ENCODE measurements around the gene SCAF1.
"Not testable (repeated sequence)": the region's sequence is repeated elsewhere in the genome, so short reads cannot be mapped to it uniquely, and the experiment has no call there.

The SCAF1 gene

DNA sequence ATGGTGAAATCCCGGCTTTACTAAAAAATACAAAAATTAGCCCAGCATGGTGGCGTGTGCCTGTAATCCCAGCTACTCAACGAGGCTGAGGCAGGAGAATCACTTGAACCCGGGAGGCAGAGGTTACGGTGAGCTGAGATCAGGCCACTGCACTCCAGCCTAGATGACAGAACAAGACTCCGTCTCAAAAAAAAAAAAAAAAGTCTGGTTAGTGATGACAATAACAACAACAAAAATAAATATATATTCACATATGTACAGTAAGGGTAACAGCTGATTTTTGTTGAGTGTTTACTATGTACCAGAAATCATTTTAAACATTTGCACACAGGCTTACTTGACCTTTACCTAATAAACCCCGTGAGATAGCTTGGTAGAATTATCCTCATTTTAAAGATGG lies 25.1 kb upstream of the SCAF1 start:
- DNase-seq, result no peak

DNA sequence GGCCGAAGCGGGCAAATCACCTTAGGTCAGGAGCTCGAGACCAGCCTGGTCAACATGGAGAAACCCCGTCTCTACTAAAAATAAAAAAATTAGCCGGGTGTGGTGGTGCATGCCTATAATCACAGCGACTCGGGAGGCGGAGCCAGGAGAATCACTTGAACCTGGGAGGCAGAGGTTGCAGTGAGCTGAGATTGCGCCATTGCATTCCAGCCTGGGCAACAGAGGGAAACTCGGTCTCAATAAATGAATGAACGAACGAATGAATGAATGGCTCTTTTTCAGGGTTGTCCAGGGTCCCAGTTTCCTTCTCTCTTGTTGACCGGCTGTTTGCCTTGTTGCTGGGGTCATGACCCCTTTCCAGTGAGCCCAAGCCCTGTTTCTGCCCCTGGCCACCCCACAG lies 24.1 kb upstream of the SCAF1 start:
- not testable (repeated sequence) for DNase-seq

DNA sequence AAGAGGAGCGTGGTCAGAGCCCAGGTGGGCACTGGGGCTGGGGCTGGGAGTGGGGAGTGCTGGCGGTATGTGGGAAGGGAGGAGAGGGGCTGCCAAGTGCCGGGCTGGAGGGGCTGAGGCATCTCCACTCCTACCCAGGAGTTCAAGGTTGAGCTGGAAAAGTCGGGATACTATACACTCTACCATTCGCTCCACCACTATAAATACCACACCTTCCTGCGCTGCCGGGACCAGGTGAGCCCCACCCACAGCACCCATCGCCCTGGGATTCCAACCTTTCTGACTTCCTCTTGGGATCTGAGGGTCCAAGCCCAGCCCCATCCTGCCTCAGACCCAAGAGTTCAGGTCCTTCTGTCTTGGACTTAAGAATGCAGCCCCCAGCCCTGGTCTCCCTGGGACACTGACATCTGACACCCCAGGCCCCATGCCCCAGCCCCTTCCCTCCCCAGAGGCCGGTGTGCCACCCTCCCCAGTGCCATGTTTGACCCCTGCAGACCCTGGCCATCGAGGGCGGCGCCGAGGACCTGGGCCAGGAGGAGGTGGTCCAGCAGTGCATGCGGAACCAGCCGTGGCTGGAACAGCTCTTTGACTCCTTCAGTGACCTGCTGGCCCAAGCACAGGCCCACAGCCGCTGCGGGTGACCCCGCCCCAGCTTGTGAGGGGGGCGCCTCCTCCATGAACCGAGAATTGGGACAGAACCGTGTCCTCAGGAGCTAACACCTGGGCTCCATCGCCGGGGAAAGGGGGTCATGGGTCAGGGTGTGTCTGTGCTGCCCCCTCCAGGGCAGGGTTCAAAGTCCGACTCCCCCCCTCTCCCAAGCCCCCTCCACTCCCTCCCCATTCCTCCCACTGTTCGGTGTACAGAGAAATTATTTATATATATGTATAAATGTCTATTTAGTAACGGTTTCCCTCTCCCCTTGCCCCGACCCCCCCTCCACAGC lies 16.8 kb upstream of the SCAF1 start:
- no peak for DNase-seq

DNA sequence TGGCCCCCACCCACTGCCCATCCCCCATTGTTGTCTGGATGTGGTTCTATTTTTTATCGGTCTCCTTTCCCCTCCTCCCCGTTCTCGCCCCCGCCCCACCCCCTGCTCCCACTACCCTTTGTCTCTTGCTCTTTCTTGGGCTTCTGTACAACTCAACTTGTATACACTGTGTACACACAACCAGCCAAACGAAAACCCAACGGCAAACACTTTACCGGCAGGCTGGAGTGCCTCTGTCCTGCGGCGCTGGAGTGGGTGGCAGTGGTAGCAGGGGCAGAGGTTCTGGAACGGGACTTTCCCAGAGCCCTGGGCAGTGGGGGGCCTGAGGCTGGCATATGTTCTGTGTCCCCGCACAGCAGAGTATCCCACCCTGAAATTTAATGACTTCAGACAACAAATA lies 15.8 kb upstream of the SCAF1 start:
- DNase-seq, result no peak

DNA sequence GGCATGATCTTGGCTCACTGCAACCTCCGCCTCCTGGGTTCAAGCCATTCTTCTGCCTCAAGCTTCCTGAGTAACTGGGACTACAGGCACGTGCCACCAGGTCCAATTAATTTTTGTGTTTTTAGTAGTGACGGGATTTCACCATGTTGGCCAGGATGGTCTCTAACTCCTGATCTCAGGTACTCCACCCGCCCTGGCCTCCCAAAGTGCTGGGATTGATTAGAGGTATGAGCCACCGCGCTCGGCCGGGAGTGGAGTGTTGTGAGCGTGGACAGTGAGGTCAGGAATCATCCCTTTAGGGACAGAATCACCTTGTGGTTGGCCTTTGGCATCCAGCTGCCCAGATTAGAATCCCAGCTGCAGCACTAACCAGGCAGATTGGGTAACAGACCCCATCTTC lies 12.3 kb upstream of the SCAF1 start:
- DNase-seq, result no peak

DNA sequence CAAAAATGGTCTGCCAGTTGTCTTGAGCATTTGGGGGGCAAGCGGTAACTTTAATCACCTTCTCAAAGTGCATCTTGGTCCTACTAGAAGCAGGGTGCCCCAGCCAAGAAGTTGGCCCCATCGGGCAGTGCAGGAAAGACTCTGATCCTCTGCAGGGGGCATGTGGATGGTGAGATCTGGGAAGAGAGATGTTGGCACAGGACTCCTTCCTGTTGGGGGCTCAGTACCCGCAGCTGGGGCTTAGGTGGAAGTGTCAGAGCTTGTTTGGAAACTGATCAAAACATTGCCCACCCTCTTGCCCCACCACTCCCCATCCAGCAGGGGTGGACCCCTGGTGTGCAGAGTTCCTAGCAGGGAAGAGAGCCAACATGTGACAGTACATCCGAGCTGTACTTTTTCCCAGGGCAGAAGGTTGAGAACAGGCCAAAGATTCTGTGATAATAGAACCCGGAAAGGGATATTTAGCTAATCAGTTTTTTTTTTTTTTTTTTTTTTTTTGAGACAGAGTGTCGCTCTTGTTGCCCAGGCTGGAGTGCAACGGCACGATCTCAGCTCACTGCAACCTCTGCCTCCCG lies 10.9 kb upstream of the SCAF1 start:
- no peak for DNase-seq

DNA sequence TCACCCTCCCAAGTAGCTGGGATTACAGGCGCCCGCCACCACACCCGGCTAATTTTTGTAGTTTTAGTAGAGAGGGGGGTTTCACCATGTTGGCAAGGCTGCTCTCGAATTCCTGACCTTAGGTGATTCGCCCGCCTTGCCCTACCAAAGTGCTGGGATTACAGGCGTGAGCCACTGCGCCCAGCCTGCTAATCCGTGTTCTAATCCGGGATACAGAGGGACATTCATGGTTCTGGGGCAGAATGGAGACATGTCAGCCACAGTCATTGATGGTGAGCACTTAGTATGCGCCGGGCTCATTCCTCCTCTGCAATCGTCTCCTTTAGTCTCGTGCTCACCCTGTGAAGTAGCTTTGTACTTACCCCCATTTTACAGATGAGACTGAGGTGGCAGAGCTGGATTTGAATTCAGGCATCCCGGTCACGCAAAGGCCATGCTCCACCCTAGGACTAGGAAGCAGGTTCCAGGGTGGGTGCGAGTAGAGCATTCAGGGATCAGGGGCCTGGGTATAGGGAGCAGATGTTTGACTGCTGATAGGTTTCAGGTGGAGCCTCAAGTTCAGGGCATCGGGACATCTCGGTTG lies 10.3 kb upstream of the SCAF1 start:
- DNase-seq, result no peak

DNA sequence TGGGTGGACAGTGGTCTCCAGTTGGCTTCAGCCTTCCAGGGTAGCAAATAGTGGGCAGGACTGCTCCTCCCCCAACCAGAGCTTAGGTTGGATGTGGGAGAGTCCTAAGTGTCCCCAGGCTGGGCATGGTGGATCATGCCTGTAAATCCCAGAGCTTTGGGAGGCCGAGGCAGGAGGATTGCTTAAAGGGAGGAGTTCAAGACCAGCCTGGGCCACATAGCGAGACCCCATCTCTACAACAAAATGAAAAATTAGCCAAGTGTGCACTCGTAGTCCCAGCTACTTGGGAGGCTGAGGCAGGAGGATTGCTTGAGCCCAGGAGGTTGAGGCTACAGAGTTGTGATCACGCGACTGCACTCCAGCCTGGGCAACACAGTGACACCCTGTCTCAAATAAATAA lies 9.4 kb upstream of the SCAF1 start:
- DNase-seq, result no peak

DNA sequence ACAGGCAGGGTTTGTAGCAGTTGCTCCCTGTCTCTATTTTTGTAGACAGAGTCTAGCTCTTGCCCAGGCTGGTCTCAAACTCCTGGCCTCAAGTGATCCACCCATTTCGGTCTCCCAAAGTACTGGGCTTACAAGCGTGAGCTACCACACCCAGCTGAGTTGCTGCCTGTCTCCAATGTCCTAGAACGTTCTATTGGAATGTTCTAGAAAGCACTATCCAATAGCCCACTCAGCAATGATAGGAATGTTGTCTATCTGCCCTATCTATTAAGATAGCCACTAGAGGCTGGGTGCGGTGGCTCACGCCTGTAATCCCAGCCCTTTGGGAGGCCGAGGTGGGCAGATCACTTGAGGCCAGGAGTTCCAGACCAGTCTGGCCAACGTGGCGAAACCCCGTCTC lies 8.7 kb upstream of the SCAF1 start:
- not testable (repeated sequence) for DNase-seq

DNA sequence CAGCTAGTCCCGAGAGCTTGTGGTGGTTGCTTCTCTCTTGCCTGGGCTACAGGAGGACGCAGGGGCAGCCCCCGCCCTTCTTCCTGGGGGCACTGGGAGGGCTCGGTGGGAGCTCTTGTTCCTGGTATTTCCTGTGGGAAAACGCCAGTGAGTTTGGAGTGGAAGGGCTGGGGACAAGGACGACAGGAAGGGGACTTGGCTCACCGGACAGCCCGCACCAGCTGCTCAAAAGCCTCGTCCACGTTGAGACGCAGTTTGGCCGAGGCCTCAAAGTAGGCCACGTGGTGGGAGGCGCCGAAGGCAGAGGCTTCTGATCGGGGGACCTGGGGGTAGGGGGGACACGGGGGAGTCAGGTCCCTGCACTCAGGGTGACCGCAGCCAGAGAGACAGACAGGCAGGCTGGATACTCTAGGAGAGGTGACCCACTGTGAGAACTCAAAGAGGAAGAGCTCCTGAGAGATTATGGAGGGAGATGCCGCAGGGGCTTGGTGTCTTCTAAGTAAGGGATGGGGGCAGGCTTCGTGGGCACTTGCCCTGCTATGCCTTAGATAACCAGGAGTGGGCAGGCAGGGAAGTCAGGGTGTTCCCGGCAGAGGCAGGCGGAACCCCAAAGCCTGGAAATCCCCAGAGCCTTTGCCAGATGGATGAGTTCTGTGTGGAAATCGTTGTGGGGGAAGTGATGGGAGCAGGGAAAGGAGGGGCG lies 6.3 kb upstream of the SCAF1 start:
- no peak for DNase-seq

DNA sequence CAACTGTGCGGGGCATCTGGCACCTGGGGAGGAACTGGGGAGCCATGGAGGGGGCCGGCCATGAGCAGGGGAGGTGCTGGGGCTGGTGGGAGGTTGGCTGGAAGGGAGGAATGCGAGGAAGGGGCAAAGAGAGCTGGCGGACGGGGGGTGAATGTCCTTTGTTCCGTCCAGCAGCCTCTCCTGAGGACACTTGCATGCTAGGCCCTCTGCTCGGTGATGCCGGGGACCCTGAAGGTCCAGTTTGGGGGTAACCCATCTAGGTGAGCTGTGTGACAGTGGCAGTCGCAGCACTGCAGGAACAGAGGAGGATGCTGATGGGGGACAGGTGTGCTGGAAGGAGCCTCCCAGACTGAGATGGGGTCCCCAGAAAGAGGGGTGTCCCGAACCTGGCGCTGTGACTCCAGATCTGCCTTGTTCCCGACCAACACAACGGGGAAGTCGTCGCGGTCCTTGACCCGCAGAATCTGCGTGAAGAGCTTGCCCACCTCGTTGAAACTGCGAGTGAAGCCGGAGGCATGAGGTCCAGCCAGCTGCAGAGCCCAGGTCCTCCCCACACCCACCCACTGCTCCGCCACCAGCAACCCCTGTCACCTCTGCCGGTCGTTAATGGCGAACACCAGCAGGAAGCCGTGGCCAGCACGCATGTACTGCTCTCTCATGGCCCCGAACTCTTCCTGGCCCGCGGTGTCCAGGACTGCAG lies 5.6 kb upstream of the SCAF1 start:
- no peak for DNase-seq

DNA sequence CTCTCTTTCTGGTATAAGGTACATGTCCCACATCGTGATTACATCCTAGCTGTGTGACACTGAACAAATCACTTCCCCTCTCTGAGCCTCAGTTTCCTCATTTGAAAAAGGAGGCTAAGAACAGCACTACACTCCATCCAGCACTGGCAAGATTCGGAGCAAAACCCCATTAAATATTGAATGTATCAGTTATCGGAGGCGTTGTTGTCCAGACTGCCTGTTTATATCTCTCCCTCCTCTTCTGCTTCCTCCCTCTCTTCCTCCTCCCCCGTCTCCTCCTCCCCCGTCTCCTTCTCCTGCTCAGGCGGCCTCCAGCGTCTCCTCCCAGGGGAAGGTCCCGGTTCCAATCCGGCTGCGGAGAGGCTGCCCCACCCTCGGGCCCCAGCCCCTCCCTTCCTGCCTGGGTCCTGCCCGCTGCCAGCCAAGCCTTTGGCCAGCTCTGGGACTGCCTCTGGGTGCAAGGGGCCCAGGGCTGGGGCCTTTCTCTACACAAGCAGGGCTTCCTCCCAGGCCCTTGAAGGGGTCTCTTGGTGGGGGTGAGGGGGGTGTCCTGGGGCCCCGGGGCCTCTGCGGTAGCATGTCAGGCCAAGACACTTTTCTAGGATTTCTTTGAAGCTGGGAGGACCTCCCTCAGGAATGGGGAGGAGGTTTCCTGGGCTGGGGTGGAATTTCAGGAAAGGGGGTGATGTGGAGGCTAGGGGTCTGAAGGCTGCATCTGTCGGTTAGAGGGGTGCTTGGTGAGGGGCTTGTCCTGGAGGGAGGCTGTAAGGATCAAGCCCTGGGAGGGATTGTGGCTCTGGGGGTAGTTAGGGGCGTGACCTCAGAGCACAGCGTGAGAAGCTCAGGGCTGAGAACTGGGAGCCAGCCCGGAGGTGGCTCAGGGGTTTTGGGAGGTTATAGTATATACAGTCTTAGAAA lies 3.9 kb upstream of the SCAF1 start:
- DNase-seq, result no peak

DNA sequence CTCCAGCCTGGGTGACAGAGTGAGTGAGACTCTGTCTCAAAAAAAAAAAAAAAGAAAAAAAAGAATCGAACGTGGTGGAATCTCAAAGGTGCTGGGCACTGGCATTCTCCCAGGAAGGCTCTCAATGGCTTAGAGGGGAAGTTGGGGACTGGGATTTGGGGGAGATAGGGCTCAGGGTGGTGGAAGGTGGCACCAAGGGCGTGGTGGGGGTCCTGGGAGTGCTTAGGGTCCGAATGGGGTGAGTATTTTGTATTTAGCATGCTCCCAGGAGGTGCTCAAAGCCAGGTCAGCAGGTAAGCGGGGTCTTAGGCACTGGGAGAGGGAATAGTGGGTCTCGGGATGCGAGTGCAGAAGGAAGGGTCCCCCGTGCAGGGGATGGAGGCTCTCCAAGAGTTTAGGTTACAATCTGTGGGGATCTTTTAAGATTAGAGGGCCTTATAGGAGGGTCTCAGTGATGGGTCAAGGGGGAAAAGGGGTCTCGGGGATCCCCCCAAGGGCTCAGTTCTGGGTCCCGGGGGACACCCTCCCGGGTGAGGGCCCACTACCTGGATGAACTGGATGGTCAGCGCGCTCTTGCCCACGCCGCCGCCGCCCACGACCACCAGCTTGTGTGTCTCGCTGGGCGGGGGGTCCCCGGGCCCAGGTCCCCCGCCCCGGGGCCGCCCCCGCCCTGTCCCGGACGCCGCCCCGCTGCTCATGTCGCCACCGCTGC lies 2.5 kb upstream of the SCAF1 start:
- DNase-seq, result no peak

DNA sequence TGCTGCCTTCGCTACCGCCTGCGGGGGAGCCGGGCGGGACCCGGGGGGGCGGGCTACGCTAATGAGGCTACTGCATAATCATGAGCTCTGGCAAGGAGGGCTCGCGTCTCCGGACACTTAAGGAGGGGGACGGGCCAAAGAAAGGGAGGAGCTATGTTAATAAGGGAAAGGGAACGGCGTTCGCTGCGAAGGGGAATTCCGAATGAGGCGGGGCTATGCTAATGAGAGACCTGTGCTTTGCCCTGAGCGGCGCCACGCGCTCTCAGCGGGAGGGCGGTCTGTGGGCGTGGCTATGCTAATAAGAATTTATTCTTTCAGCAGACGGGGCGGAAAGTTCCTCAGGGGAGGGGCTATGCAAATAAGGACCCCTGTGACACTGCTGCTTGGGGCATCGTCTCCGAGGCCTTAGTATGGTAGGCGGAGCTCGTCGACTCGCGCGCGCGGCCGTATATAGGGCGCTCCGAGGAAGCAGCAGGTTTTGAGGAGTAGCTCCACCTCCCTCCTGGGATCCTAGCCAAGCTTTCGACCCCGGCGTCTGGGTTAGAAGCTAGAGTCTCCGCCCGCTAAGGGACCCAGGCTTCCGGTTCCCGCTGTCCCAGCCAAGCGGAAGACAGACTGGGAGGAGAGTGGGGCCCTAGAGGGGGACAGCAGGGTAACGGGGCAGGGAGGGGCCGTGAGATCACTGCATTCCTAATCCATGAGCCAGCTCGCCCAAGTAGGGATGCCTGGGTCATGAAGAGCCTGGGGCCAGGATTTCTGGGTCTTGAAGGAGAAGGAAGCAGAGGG lies 1.7 kb upstream of the SCAF1 start, which contains the start of gene RRAS:
RRAS (minus strand) TSS at position 31 of the 786 bp plus-strand sequence. CDS start 45 bp downstream, outside the sequence.
- peak; percentile 97 for DNase-seq

DNA sequence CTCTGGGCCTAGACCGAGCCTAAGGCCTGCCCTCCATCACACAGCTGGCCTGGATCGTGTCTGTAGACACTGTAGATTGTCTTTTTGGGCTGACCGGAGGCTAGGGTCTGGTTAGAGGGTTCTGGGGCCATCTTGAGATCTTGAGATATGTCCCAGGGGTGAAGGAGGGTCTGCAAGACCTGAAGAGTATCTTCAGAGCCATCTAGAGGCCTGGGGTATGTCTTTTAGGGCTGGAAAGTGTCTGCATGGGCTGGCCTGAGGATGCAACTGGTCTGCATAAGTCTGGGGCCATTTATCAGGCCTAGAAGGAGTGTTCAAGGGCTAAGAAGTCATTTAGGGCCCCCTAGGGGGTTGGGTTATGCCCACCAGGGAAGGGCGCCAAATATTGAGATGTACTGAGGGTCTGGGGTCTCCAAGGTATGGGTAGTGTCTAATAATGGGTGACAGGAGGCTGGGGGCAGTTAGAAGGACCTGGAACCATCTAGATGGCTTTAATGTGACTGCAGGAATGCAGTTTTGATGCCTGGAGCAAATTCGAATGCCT lies 555 bp downstream of the SCAF1 start:
- DNase-seq, result no peak

DNA sequence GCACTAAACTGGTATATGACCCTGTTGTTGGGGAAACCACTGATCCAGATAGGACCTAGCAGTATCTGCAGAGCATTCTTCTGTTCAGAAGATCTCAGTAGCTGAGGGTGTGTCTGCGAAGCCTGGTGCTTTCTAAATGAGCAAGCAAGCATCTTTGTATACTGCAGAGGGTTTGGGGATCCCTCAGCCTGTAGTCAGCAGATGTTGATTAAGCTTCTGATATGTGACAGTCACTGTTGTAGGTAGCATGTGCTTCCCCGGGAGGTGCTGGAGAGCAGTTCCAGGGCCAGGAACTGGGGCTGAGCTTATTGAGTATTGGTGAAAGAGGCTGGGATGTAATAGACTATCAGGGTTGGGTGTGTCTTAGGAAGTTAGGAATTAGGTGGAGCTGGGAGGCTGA lies 1.5 kb downstream of the SCAF1 start:
- no peak for DNase-seq

DNA sequence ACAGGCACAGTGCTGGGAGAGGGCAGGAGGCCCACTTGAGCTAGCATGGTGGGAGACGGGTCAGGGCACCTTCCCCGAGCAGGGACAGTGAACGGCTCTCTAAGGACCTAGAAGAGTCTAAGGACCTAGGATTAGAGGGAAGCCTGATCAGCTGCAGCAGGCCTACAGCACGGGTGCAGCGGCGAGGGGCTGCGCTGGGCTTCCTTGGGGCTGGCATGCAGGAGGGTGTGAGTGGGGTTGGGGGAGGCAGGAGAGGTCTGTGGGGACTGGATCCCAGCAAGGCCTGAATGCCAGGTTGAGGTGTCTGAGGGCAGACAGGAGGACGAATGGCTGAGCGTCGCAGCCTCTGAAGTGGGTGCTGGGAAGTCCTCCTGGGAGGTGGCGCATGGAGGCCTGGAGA lies 3.6 kb downstream of the SCAF1 start:
- DNase-seq, result no peak

DNA sequence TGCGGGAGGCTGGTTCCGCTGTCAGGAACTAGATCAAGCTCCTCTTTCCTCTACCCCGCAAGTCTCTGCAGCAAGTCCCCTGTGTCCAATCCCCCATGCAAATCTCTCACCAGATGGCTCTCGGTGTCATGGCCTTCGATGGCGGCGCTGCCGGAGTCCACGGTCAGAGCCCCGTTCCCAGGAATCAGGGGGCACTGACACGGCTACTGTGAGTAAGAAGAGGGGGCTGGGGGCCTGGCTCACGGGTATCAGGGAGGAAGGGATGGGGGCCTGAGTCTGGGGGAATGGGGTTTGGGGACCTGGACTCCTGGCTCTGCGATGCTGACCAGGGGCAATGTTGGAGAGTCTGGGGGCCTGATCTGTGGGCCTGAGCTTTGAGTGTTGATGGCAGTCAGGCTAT lies 4.0 kb downstream of the SCAF1 start:
- no peak for DNase-seq

DNA sequence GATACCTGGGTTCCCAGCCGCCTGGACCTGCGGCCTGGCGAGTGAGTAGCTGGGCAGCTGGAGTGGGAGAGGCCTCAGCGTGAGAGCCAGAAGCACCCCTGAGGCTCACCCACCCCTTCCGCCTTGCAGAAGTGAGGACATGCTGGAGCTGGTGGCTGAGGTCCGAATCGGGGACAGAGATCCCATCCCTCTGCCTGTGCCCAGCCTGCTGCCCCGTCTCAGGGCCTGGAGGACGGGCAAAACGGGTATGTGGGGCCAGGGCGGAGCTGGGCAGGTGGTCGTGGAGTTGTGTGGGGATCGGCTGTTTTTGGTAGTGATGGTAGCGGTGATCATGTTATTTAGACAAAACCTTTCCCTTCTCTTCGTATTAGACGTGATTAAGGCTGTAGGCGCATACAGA lies 4.6 kb downstream of the SCAF1 start:
- no peak for DNase-seq

Data from NCI-H1092 treated with DMSO at 0.1 percent for 48 hours (cell line).